GM10847 (cell line): ENCODE measurements around the gene HRAS.

Experiments used
- POLR2A ChIP-seq: IDR thresholded peaks from 2 replicates; pipeline ENCODE4 v1.6.1; 2011; ENCODE audit not compliant: insufficient read length; ENCODE audit errors: extremely low read depth

Gene HRAS

GRCh38 chr11:488579-488978, 46.8 kb downstream of the HRAS start:
- no peak for TF ChIP-seq POLR2A

GRCh38 chr11:488062-488461, 47.3 kb downstream of the HRAS start:
- TF ChIP-seq POLR2A = no peak

GRCh38 chr11:487571-488021, 47.8 kb downstream of the HRAS start:
- no peak for TF ChIP-seq POLR2A

- no peak for TF ChIP-seq POLR2A
Measured at GRCh38 chr11:486189-486588, 49.2 kb downstream of the HRAS start.

- TF ChIP-seq POLR2A = no peak
Measured at GRCh38 chr11:484616-485015, 50.8 kb downstream of the HRAS start.
